DND-41 (cell line): ENCODE data around the gene UFSP2.

Experiments used
- ATAC-seq: fragments of 200-7000 bp; cut with Tn5 transposase; 3 replicates; pipeline ENCODE4 v1.9.1; 2021; ENCODE audit warnings: low read depth; ENCODE audit not compliant: insufficient read depth
- DNase-seq: peaks from one replicate; pipeline ENCODE4 v3.0.0-alpha.2; 2020
- H2AFZ ChIP-seq: 2 replicates; pipeline ENCODE4 v1.6.0; 2012; ENCODE audit warnings: low read depth, low read length
- H3K27ac ChIP-seq: 2 replicates; pipeline ENCODE4 v1.5.1; 2012; ENCODE audit warnings: low read length, inconsistent platforms
- H3K27me3 ChIP-seq: fragments of 200-600 bp; sonication (generic); 2 replicates; pipeline ENCODE4 v1.6.0; 2012; ENCODE audit warnings: low read length, mild to moderate bottlenecking, inconsistent platforms; ENCODE audit not compliant: insufficient read depth, poor library complexity
- H3K36me3 ChIP-seq: 2 replicates; pipeline ENCODE4 v1.5.1; 2012; ENCODE audit warnings: low read length, inconsistent platforms; ENCODE audit not compliant: insufficient read depth
- H3K4me1 ChIP-seq: 2 replicates; pipeline ENCODE4 v1.5.1; 2012; ENCODE audit warnings: mild to moderate bottlenecking, low read length; ENCODE audit not compliant: insufficient read depth
- H3K4me2 ChIP-seq: 2 replicates; pipeline ENCODE4 v1.6.0; 2012; ENCODE audit warnings: mild to moderate bottlenecking, moderate library complexity, low read length, inconsistent platforms; ENCODE audit not compliant: insufficient read depth
- H3K4me3 ChIP-seq, 2 experiments: fragments of 200-600 bp in 1 of 2; shearing (Covaris generic) in 1 of 2; 2 replicates each; pipeline ENCODE4 v1.5.1; 2012 to 2016; ENCODE audit warnings: inconsistent platforms in 2 of 2, low read length in 2 of 2, mild to moderate bottlenecking in 2 of 2, low read depth in 1 of 2, moderate library complexity in 1 of 2
- H3K79me2 ChIP-seq: 2 replicates; pipeline ENCODE4 v1.6.0; 2012; ENCODE audit warnings: low read length, inconsistent platforms; ENCODE audit not compliant: insufficient read depth
- H3K9ac ChIP-seq: 2 replicates; pipeline ENCODE4 v1.6.0; 2012; ENCODE audit warnings: low read depth, mild to moderate bottlenecking, inconsistent platforms, low read length, moderate library complexity
- H3K9me3 ChIP-seq: 2 replicates; pipeline ENCODE4 v1.5.1; 2012; ENCODE audit warnings: low read length, moderate library complexity, mild to moderate bottlenecking, inconsistent platforms; ENCODE audit not compliant: insufficient read depth, severe bottlenecking
- H4K20me1 ChIP-seq: 2 replicates; pipeline ENCODE4 v1.6.0; 2012; ENCODE audit warnings: low read length; ENCODE audit not compliant: insufficient read depth
- EZH2 ChIP-seq: IDR thresholded peaks from 3 replicates; pipeline ENCODE4 v1.6.1; 2012; ENCODE audit warnings: borderline replicate concordance, low read depth, mild to moderate bottlenecking, moderate library complexity, low read length, inconsistent platforms; ENCODE audit not compliant: severe bottlenecking
- TF ChIP-seq, protein P1 (sequence below): IDR thresholded peaks from 2 replicates; pipeline ENCODE4 v1.5.1; 2012; ENCODE audit warnings: borderline replicate concordance, low read length, moderate library complexity, mild to moderate bottlenecking; ENCODE audit not compliant: poor library complexity, severe bottlenecking; ENCODE audit errors: extremely low read depth

Gene UFSP2

DNA sequence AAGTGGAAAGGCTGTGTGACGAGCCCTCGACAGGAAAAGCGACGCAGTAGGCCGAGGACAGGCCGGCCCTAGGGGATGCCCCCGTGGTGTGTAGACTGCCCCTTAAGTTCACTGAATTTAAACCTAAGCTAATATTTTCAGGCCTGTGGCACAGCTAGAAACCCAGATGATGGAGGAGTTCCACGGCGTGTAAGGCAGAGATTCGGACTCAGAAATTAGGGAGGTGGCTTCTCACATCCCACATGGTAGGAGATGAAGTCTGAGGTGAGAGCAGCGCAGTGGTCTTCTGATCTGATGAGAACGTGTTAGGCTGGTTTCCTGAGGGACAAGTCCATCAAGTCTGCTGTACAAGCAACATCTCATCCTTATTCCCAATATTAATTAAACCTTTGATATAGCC lies 37.8 kb downstream of the UFSP2 start:
- Histone ChIP-seq H3K9me3 (no peaks in the 10 kb centered on the region), H3K79me2 (no peaks in the 10 kb centered on the region), H3K9ac (no peak overlapping the region), H4K20me1 (no peaks in the 10 kb centered on the region), H3K4me1 (no peaks in the 10 kb centered on the region), H3K4me3 (no peak overlapping the region), H3K27me3 (no peaks in the 10 kb centered on the region), H3K4me2 (no peak overlapping the region), H3K27ac (no peak overlapping the region), H2AFZ (no peak overlapping the region), H3K36me3 (no peaks in the 10 kb centered on the region)
- DNase-seq (no peak), ATAC-seq (no peak)
- TF ChIP-seq, protein P1, sequence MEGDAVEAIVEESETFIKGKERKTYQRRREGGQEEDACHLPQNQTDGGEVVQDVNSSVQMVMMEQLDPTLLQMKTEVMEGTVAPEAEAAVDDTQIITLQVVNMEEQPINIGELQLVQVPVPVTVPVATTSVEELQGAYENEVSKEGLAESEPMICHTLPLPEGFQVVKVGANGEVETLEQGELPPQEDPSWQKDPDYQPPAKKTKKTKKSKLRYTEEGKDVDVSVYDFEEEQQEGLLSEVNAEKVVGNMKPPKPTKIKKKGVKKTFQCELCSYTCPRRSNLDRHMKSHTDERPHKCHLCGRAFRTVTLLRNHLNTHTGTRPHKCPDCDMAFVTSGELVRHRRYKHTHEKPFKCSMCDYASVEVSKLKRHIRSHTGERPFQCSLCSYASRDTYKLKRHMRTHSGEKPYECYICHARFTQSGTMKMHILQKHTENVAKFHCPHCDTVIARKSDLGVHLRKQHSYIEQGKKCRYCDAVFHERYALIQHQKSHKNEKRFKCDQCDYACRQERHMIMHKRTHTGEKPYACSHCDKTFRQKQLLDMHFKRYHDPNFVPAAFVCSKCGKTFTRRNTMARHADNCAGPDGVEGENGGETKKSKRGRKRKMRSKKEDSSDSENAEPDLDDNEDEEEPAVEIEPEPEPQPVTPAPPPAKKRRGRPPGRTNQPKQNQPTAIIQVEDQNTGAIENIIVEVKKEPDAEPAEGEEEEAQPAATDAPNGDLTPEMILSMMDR, result no peak
- no peak for TF ChIP-seq EZH2

DNA sequence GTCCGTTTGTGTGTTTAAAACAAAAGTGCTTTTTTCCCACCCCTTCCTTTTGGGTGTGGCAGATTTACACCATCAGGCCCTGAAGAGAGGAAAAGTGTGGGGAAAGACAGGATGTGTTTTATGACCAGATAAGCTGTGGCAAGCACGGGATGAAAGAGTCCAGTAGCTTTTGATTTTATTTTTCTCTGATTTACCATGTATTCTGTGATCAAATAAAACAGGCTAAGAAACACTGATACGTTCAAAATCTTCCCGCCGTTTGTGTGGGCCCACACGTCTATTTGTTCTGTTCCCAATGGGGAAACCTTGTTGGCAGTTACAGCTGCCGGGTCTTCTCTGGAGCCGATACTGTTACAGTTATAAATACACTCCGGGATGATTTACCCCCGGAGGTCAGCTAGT lies 40.8 kb downstream of the UFSP2 start:
- ATAC-seq (no peak), DNase-seq (no peak)
- no peaks in the 10 kb centered on the region for H3K79me2 ChIP-seq
- TF ChIP-seq EZH2, result no peak
- TF ChIP-seq, protein P1, result no peak
- H3K27me3 ChIP-seq, result peaks cover 3% of the 10 kb centered on the region
- H3K9ac ChIP-seq, result no peak overlapping the region
- H3K4me2 ChIP-seq, result no peak overlapping the region
- H2AFZ ChIP-seq, result no peak overlapping the region
- H3K36me3 ChIP-seq, result no peaks in the 10 kb centered on the region
- no peaks in the 10 kb centered on the region for H3K4me1 ChIP-seq
- H3K9me3 ChIP-seq, result no peaks in the 10 kb centered on the region
- no peaks in the 10 kb centered on the region for H4K20me1 ChIP-seq
- H3K4me3 ChIP-seq, result no peak overlapping the region
- H3K27ac ChIP-seq, result no peak overlapping the region

DNA sequence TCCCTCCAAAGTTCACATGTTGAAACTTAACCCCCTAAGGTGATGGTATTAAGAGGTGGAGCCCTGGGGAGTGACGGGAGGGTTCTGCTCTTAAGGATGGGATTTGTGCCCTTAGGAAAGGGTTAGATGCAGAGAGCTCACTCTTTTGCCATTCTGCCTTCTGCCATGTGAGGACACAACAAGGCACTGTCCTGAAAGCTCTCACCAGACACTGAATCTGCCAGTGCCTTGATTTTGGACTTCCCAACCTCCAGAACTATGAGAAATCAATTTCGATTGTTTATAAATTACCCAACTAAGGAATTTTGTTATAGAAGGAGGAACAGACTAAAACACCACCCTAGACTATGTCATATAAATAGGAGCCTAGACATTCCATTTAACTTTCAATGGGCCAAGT lies 41.7 kb downstream of the UFSP2 start:
- H3K4me1 ChIP-seq, result no peaks in the 10 kb centered on the region
- no peaks in the 10 kb centered on the region for H3K36me3 ChIP-seq
- no peak overlapping the region for H3K9ac ChIP-seq
- H3K9me3 ChIP-seq, result no peaks in the 10 kb centered on the region
- no peaks in the 10 kb centered on the region for H4K20me1 ChIP-seq
- H3K27me3 ChIP-seq, result peaks cover 3% of the 10 kb centered on the region
- no peak overlapping the region for H3K4me2 ChIP-seq
- ATAC-seq, result no peak
- no peak overlapping the region for H3K27ac ChIP-seq
- DNase-seq, result no peak
- TF ChIP-seq, protein P1, result no peak
- no peak for TF ChIP-seq EZH2
- H3K4me3 ChIP-seq, result no peak overlapping the region
- no peaks in the 10 kb centered on the region for H3K79me2 ChIP-seq
- H2AFZ ChIP-seq, result no peak overlapping the region

- H4K20me1 ChIP-seq, result no peaks in the 10 kb centered on the region
- no peak overlapping the region for H3K4me2 ChIP-seq
- H3K4me3 ChIP-seq, result no peak overlapping the region
- H3K36me3 ChIP-seq, result no peaks in the 10 kb centered on the region
- H2AFZ ChIP-seq, result no peak overlapping the region
- no peak overlapping the region for H3K27ac ChIP-seq
- TF ChIP-seq, protein P1, result no peak
- no peak for TF ChIP-seq EZH2
- no peaks in the 10 kb centered on the region for H3K79me2 ChIP-seq
- no peaks in the 10 kb centered on the region for H3K4me1 ChIP-seq
- no peak for DNase-seq
- H3K9ac ChIP-seq, result no peak overlapping the region
- no peak for ATAC-seq
- H3K27me3 ChIP-seq, result peaks cover 3% of the 10 kb centered on the region
- H3K9me3 ChIP-seq, result no peaks in the 10 kb centered on the region
Observed at GRCh38 chr4:185383451-185383850, 42.3 kb downstream of the UFSP2 start.
